Muscle of arm (tissue), 12 donors: Measurements from ENCODE around the gene MRTFA. TPM values are rescaled to one million over a fixed set of nuclear protein-coding genes. Genes with fewer than 3 reads are reported as not detected.
"Not testable (repeated sequence)": the region's sequence is repeated elsewhere in the genome, so short reads cannot be mapped to it uniquely, and the experiment has no call there.

ENCODE experiments used
- DNase-seq: peaks from one replicate; pipeline ENCODE4 v3.0.0-alpha.2; 2013
- polyA plus RNA-seq, 12 donors: library from polyadenylated mRNA; unstranded; fragments of 120-200 nt; gene quantifications; one replicate each; pipeline ENCODE4 v1.2.1, GENCODE V29; 2013; ENCODE audit not compliant: insufficient read length in 12 of 12

The MRTFA gene
- polyA plus RNA-seq, 12 donors, result 19.0 to 35.7 (median 23.5) TPM; not detected in 1

GRCh38 chr22:40598712-40599111 lies 37.8 kb downstream of the MRTFA start:
- DNase-seq, result not testable (repeated sequence)

DNA sequence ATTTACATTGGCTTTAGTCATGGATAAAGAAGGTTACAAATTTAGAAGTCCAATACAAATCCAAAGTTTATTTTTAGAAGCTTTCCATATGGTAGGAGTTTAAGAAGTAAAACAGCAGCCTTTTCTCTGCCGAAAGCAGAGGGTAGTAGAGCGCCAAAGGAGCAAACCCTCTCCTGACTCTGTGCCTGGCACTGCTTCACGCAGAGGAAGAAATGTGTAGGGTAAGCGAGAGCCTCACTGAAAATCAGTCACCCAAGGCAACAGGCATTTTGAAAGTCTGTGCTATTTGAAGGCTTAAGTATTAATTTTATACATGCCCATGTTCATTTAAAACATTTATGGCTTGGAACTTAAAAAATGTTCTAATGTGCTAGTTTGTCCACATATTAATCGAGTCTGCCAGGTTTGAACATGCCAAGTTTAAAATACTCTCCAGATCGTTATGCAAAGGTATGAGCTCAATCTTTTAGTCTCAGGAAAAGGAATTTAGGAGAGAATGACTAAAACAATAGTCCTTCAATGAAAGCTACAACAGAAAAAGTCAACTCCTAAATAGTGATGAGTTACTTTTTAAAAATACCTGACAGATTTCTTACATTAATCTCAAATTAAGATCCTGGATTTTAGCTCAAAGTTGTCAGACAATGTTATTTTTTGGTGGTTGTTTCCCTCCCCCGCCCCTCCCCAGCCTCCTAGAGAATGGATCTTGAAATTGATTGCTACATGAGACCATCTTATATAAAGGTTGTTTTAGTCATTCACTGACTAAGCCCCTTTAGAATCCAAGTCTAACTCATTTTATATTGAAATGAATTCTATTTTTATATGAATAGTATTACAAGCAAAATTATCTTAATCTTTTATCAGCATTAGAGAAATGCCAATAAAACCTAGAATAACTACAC lies 38.7 kb downstream of the MRTFA start:
- DNase-seq, result peak; percentile 41

DNA sequence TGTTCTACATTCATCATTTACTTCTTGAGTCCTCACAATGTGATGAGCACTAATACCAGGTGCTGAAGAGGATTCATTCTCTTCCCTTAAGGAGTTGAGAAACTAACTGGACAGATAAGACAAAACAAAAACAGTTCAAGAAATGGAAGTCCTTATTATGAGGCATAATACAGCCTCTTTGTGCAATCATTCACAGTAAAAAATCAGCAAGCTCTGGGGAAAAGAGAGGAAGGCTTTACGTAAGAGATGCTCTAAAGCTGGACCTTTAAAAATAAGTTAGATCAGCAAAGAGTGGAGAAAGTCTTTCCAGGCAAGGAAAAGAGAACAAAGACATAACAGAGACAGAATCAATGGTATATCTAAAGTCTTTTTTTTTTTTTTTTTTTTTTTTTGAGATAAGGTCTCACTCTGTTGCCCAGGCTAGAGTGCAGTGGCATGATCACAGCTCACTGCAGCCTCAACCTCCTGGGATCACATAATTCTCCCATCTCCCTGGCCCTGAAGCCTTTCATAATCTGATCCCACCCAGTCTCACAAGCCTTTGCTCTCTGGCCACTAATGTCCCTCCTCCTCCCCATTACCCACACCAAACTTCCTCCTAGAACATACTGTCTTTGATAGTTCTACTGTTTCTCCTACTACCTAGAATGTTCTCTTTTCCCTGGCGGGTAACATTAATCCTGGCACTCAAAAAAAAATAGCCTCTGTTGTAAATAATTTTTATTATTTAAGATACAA lies 40.9 kb downstream of the MRTFA start:
- DNase-seq, result no peak

GRCh38 chr22:40594924-40595323 lies 41.6 kb downstream of the MRTFA start:
- DNase-seq, result no peak

GRCh38 chr22:40594346-40594745 lies 42.2 kb downstream of the MRTFA start:
- DNase-seq, result no peak

DNA sequence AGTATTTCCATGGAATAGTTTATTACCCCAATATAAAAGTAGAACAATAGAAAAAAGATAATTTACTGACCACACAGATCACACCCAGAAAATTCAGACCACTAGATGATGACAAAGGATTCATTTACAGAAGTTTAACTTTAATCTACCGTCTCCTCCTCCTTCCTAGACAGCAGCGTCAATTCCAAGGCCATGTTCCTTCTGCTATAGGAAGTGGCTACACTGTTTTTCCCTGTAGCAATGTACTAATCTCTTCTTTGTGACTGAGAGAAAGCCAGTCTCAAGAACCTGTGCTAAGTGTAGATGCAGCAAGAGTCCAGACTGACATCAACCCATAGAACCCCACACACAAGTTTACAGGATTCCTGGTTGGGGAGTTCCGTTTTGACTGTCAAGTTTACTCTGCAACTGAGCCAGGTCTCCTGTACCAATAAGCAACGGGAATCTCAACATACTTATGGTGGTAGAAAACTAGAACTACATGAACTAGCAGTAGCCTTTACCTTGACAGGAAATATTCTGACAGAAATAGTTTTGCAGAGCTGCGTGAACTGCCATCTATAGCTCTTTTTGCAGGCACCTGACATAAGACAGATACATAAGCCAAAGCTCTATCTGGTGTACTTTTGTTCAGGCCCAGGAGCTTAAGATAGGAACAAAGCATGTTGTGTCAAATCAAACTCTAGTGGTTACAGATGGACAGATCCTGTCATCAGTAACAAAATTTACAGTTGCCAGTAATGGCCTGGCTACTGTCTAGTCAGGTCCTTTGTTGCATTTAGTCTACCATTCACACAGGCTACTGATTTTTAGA lies 42.9 kb downstream of the MRTFA start:
- DNase-seq, result no peak

- no peak for DNase-seq
Observed at GRCh38 chr22:40592352-40593113, 44.0 kb downstream of the MRTFA start.

GRCh38 chr22:40588726-40589125 lies 47.8 kb downstream of the MRTFA start:
- DNase-seq, result no peak

DNA sequence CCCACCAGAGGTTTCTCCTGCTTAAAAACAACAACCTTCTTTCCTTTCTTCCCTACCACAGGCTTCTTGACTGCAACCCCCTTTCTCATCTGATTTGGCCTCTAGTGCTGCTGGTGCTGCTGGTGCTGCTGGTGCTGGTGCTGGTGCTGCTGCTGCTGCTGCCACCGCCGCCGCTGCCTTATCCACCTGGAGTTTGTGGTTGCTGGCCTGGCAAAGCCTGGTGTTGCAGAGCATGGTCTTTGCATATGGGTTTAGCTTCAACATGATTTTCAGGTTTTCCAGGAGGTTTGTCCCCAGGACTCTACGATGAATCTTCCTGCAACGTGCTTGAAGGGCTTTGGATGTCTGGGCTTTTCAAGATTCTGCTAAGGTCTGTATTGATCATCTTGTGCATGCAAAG lies 49.7 kb downstream of the MRTFA start:
- DNase-seq, result no peak

DNA sequence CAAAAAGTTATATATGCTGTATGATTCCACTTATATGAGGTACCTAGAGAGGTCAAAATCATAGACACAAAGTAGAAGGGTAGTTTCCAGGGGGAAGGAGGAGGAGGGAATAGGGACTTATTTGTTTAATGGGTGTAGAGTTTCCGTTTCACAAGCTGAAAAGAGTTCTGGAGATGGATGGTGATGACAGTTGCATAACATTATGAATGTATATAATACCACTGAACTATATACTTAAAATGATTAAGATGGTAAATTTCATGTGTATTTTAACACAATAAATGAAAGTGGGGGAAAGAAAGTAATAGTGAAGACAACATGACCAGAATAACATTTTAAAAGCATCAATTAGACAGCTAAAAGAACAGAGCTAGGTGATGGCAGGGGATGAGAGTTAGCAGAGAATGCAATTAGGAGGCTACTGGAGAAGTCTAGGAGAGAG lies 51.2 kb downstream of the MRTFA start:
- no peak for DNase-seq

- not testable (repeated sequence) for DNase-seq
Observed at GRCh38 chr22:40584766-40585165, 51.8 kb downstream of the MRTFA start.

- DNase-seq, result no peak
Observed at GRCh38 chr22:40583053-40583741, 53.3 kb downstream of the MRTFA start.

GRCh38 chr22:40582063-40582462 lies 54.5 kb downstream of the MRTFA start:
- DNase-seq, result no peak

- DNase-seq, result no peak
Observed at GRCh38 chr22:40580631-40581030, 55.9 kb downstream of the MRTFA start.

DNA sequence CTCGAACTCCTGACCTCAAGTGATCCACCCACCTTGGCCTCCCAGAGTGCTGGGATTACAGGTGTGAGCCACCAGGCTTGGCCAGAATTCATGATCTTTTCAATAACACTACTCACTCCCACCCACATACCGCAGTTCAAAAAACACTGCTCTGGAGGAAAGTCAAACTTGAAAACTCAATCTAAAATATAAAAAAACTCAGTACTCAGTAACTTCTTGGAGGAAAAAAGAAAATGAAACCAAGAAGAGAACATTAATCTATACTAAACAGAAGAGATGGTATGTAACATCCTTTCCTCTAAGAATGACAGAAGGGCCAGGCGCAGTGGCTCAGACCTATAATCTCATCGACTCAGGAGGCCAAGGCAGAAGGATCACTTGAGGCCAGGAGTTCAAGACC lies 58.3 kb downstream of the MRTFA start:
- no peak for DNase-seq

- no peak for DNase-seq
Observed at GRCh38 chr22:40572976-40573375, 63.5 kb downstream of the MRTFA start.

DNA sequence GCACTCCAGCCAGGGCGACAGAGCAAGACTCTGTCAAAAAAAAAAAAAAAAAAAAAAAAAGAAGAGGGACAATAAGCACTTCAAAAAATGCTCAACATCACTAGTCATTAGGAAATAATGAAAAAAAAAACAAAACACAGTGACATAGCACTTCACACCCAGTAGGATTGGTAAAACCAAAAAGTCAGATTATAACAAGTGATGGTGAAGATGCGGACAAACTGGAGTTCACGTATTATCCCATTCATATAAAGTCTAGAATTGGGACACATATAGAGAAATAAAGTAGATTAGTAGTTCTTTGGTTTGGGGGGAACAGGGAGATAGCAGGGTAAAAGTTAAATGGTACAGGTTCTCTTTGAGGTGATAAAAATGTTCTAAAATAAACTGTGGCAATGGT lies 64.6 kb downstream of the MRTFA start:
- no peak for DNase-seq

DNA sequence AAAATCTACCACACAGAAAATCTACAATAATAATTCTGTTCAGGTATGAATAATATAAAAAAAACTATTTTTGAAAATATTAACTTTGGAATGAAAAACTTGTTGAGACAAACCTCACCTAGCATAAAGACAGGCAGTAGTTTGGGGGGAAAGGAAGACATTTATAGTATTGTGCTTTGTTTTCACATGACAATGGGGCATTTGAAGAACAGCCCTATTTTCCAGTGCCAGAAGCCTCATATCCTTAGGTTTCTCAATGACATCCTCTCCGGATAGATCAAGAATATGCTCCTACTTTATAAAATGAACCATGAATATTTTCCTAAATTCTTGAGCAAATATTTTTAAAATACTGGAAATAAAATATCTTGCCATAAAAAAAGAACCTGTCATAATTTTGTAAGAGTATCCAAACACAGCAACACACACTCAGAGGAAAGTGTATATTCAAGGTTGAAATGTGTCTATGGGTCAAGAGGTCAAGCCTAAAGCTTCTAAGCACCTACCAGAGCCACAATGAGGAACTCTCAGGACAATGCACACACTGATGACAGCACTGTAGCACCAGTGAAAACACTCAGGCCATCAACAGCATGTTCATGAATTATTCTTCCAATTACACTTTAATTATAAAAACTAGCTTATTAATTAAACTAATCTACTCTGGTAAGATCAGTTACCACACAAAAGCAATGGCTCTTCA lies 68.7 kb downstream of the MRTFA start:
- DNase-seq, result no peak

GRCh38 chr22:40567106-40567505 lies 69.4 kb downstream of the MRTFA start:
- no peak for DNase-seq

- no peak for DNase-seq
Observed at GRCh38 chr22:40560994-40561515, 75.5 kb downstream of the MRTFA start.
